Stimulated activated CD8-positive, alpha-beta memory T cell treated with anti-CD3 and anti-CD28 coated beads, Interleukin-4, amount 100 ng/mL, for 1 hour (primary cell): Measurements from ENCODE around the gene ACSL6.
"Not testable (repeated sequence)": the region's sequence is repeated elsewhere in the genome, so short reads cannot be mapped to it uniquely, and the experiment has no call there.

Experiments used
- DNase-seq, 2 donors: peaks; one replicate each; pipeline ENCODE4 v3.0.0-alpha.2; 2020; ENCODE audit warnings: low read depth in 2 of 2, low spot score in 1 of 2

Gene ACSL6

DNA sequence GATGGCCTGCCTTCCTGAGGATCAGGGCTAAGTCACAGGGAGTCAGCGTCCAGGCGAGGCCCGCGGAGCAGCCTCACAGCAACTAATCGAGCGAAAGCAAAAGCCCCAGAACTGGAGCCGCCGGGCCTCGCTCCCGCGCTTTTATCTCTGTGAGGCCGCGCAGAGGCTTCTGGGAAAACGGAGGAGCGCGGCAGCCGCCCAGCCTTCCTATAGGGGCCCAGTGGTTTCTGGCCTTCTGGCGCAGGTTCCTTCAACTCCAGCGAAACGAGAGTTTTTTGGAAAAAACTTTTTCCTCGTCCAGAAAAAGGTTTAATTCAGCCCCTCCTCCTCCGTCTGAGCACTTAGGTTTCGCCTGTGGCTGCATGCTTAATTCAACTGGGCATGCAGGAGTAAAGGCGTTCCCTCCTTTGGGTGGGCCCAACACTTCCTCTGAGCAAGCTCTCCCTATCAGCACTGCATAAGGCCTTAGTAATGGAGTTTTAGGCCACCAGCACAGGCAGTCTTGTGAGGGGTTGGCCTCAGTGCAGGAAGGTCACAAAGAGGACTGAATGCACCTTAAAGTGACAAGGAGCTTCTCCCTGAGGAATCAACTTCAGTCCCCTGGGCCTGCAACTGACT lies 65.8 kb downstream of the ACSL6 start, which contains the start of gene MEIKIN:
MEIKIN (minus strand) TSS at position 113 of the 618 bp plus-strand sequence. CDS start 158 bp downstream, outside the sequence.
- DNase-seq = no peak

DNA sequence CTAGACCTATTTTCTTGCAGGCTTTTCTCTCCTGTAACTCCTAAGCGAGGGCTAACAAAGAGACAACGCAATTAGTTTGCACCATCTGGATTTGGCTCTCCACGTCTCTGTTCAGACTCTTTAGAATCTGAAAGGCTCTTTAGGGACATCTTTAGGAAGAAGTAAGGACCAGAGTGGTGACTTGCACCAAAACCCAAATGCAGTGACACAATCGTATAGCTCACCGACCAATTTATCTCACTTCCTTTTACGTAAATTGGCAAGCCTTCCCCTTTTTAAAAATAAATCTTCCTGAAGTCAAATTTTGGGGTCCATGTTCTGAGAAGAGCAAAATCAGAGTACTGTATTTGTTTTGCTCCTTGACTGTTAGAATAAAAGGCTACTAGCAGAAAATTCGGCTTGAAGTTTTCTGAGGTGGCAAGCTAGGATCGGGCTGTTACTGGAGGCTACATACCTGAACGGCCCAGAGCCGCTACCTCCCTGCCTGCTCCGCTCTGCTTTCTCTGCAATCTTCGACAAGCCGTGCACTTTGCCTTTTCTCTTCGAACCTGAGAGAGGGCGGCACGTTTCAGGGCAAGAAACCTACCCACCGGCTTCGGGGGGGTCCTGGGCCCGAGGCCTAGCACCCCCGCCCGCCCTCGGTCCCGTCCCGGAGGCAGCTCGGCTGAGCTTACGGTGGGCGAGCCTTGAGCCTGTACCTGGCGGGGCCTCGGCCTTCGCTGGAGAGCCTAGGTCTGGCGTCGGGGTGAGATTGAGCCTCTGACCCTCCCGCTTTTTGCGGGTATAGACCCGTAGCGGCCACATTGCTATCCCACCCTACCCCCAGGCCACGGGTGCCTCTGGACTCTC lies 66.5 kb downstream of the ACSL6 start:
- DNase-seq = no peak

DNA sequence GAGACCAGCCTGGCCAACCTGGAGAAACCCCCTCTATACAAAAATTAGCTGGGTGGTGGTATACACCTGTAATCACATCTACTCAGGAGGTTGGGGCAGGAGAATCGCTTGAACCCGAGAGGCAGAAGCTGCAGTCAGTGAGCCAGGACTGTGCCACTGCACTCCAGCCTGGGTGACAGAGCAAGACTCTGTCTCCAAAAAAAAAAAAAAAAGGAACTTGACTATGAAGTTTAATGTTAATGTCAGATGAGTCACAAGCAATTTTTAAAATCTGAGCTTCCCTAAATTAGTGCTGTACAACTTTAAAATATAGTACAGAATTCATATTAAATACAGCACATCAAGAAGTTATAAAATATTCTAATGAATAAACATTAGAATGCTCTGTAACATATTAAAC lies 67.5 kb downstream of the ACSL6 start:
- DNase-seq = no peak

DNA sequence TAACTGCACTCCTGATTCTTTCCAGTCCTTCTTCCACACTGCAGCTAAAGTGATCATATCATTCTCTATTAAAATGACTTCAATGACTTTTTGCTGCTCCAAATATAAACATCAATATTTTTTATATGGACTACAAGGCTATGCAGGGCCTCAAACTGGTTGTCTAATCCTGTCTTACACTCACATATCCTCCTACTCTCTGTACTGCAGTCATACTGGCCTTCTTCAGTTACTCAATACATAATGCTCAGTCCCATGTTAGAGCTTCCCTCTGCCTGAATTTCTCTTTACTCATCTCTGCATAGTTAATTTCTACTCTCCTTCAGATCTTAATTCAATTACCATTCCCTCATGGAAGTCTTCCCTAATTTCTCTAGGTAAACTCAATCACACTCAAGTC lies 69.4 kb downstream of the ACSL6 start:
- DNase-seq = no peak

DNA sequence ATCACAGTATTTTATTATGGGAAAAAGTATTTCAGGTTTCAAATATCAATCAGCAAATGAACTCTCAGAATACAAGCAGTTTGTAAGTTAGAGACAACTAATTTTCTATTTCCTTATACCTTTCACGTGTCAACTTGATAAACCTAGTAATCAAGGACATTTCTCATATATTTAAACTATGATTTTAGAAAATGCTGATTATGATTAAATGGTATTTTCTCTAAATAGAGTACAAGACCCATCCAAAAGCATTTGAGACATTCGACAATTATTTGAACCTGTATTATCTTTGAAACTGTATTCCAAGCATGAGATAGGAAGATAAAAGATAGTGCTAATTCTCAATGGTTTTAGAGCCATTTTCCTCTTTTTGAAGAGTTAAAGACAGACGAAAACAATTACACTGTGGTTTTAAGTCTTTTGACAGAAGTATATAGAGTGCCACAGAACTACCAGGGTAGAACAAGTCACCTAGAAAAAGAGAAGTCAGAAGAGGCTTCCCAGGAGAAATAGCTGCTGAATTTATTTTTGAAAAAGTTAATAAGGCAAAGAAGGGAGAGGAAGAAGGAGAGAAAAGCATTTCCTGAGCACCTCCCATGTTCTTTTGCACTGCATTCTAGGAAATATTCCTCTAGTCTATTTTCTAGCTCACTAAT lies 71.6 kb downstream of the ACSL6 start:
- no peak for DNase-seq

DNA sequence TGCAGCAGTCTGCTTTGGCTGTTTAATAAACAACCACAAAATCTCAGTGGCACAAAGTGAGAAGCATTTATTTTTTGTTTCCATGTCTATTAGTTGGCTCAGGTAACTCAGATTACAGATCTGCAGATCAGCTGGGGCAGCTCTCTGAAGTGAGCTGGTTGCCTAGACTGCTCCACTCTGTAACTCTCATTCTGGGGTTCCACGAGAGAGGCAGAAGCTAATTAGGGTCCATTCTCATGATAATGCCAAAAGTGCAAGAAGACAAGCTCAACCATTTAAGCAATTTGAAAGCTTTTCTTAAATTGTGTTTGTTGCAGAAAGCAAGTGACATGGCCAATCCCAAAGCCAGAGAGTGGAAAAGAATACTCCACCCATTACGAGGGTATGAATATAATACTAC lies 79.2 kb downstream of the ACSL6 start:
- DNase-seq = no peak

DNA sequence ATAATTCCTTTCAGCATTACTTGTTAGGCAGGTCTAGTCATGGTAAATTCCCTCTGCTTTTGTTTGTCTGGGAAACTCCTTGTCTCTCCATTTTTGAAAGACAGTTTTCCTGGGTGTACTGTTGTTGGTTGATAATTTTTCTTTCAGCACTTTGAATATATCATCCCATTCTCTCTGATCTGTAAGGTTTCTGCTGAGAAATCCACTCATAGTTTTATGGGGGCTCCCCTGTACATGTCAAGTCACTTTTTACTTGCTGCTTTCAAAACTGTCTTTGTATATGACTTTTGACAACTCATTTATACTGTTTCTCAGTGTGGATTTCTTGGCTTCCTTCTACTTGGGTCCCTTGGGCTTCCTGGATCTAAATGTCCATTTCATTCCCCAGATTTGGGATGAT lies 82.5 kb downstream of the ACSL6 start:
- no peak for DNase-seq

DNA sequence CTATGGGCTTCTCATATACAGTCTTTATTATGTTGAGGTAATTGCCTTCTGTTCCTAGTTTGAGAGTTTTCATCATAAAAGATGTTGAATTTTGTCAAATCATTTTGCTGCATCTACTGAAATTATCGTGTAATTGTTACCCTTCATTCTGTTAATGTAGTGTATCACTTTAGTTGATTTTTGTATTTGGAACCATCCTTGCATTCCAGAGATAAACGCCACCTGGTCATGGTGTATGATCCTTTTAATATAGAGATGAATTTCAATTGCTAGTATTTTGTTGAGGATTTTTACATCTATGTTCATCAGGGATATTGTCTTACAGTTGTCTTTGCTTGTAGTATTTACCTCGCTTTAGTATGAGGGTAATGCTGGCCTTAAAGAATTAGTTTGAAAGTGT lies 85.3 kb downstream of the ACSL6 start:
- DNase-seq = no peak

DNA sequence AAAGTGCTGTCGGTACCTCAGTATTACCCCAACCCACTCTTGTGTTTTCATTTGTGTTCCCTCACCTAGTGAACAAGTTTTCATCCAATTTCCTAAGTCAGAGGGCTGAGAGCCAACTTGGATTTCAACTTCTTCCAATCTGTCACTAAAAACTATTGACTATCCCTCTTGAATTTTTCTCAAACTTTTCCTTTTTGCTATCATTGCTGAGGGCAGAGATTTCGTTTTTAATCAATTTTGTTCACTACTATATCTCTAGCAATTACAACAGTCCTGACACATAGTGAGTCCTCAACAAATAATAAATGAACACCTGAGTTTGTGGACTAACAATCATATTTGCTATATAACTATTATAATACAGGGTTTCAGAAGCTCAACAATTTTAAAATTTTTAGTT lies 95.0 kb downstream of the ACSL6 start:
- no peak for DNase-seq

DNA sequence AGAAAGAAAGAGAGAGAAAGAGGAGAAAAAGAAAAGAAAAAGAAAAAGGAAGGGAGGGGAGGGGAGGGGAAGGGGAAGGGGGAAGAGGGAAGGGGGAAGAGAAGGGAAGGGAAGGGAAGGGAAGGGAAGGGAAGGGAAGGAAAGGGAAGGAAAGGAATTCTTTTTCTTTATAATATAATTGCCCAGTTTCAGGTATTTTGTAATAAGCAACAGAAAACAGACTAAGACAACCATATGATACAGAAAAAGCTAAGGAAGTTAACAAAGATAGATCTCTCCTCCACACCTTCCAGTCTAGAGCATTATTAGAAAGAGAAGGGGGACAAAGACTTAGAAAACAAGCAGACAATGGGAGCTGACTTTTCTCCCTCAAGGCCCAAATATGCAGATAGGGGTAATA lies 97.0 kb downstream of the ACSL6 start:
- DNase-seq = no peak

DNA sequence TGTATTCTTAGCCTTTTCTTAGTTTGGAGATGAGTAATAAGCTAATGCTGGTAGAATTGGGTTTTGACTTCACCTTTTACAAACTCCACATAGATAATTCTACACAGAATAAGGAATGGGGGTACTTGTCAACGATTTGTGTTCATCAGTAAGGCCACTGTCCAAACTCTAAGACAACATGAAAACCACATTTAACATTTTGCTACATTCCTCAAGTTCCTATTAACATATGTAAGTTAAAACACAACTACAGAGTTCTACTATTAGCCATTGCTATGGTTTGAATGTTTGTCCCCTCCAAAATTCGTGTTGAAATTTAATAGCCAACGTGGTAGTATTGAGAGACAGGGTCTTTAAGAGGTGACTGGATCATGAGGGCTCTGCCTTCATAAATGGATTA lies 97.9 kb downstream of the ACSL6 start:
- no peak for DNase-seq

DNA sequence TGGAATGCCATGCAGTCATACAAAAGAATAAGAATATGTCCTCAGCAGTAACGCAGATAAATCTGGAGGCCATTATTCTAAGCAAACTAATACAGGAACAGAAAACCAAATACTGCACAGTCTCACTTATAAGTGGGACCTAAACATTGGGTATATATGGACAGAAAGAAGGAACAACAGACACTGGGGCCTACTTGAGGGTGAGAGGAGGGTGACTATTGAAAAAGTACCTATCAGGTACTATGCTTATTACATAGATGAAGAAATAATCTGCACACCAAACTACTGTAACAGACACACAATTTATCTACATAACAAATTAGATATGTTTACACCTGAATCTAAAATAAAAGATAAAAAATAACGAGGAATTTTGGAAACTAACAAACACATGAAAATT lies 104.8 kb downstream of the ACSL6 start:
- no peak for DNase-seq

DNA sequence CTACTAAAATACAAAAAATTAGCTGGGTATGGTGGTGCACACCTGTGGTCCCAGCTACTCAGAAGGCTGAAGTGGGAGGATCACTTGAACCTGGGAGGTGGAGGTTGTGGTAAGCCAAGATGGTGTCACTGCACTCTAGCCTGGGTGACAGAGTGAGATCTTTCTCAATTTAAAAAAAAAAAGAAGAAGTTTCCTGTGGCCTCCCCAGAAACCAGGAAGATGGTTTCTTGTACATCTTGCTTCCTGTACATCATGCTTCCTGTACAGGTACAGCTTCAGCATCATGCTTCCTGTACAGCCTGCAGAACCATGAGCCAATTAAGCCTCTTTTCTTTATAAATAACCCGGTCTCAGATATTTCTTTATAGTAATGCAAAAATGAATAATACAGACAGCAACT lies 109.2 kb downstream of the ACSL6 start:
- not testable (repeated sequence) for DNase-seq
